Mesothelial cell of epicardium (in vitro differentiated cells): ENCODE data around the gene ZNF496. TPM values are rescaled to one million over a fixed set of nuclear protein-coding genes. Genes with fewer than 3 reads are reported as not detected.
A peak's percentile ranks its signal among the peaks of the same experiment; 100 is the strongest.

Experiments
- DNase-seq, 2 experiments: peaks; one replicate each; pipeline ENCODE4 v3.0.0; 2021; ENCODE audit warnings: low spot score in 2 of 2; ENCODE audit not compliant: unreplicated experiment in 2 of 2
- H3K27ac Mint-ChIP-seq: 2 replicates; pipeline ENCODE4 v1.8.0; 2021; ENCODE audit warnings: mixed read lengths
- H3K27me3 Mint-ChIP-seq: 2 replicates; pipeline ENCODE4 v1.8.0; 2021; ENCODE audit warnings: low read depth, mixed read lengths
- H3K36me3 Mint-ChIP-seq: 2 replicates; pipeline ENCODE4 v1.8.0; 2021; ENCODE audit warnings: mixed read lengths
- H3K4me1 Mint-ChIP-seq: 2 replicates; pipeline ENCODE4 v1.8.0; 2021; ENCODE audit warnings: mixed read lengths
- H3K4me3 Mint-ChIP-seq: 2 replicates; pipeline ENCODE4 v1.8.0; 2021; ENCODE audit warnings: mild to moderate bottlenecking, moderate library complexity, mixed read lengths
- H3K9me3 Mint-ChIP-seq: 2 replicates; pipeline ENCODE4 v1.8.0; 2021; ENCODE audit warnings: mixed read lengths
- total RNA-seq: library from RNA; stranded (reverse); gene quantifications from 3 replicates; pipeline ENCODE4 v1.2.1, GENCODE V29; 2021
- TF ChIP-seq, protein P1 (sequence below): fragments of 200-600 bp; sonication (generic); IDR thresholded peaks from one replicate; pipeline ENCODE4 v1.5.0; 2021; ENCODE audit warnings: antibody characterized with exemption; ENCODE audit not compliant: unreplicated experiment

The ZNF496 gene
- total RNA-seq, 1 donor from 2014 or later = 69.0 TPM

DNA sequence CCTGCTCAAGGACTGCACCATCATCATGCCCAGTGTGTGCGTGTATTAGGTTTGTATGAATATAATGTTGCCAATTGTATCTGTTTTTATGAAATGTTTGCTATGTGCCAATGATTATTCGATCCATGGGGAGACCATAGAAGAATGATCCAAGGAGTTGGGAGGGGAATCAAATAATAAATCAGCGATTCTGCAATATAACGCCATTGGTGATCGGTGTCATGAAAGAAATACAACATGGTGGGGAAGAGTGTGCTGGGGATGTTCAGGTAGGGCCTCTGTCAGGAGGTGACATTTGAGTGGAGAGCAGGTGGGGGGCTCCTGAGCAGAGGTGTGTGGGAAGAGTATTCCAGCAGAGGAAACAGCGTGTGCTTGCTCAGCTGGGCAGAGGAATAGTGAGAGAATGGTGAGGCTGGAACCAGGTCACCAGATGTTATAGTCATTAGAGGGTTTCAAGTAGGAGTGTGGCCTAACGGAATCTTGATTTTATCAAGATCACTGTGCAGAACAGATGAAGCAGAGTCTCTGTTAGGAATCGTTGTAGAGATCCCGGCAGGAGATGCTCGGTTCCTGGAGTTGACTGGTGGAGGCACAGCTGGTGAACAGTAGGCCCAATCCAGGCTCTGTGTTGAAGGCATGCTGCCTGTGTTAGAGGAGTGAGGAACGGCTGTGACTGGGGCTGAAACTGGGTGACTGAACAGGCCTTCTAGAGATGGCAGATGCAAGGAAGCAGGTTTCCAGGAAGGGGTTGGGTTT lies 2.9 kb upstream of the ZNF496 start:
- Mint-ChIP-seq H3K27ac (no peak overlapping the region), H3K36me3 (no peaks in the 10 kb centered on the region), H3K4me3 (peak overlapping the region; percentile 16), H3K9me3 (no peaks in the 10 kb centered on the region), H3K27me3 (no peaks in the 10 kb centered on the region), H3K4me1 (peaks cover 63% of the 10 kb centered on the region)
- DNase-seq = no peak
- TF ChIP-seq, protein P1, sequence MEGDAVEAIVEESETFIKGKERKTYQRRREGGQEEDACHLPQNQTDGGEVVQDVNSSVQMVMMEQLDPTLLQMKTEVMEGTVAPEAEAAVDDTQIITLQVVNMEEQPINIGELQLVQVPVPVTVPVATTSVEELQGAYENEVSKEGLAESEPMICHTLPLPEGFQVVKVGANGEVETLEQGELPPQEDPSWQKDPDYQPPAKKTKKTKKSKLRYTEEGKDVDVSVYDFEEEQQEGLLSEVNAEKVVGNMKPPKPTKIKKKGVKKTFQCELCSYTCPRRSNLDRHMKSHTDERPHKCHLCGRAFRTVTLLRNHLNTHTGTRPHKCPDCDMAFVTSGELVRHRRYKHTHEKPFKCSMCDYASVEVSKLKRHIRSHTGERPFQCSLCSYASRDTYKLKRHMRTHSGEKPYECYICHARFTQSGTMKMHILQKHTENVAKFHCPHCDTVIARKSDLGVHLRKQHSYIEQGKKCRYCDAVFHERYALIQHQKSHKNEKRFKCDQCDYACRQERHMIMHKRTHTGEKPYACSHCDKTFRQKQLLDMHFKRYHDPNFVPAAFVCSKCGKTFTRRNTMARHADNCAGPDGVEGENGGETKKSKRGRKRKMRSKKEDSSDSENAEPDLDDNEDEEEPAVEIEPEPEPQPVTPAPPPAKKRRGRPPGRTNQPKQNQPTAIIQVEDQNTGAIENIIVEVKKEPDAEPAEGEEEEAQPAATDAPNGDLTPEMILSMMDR = no peak

DNA sequence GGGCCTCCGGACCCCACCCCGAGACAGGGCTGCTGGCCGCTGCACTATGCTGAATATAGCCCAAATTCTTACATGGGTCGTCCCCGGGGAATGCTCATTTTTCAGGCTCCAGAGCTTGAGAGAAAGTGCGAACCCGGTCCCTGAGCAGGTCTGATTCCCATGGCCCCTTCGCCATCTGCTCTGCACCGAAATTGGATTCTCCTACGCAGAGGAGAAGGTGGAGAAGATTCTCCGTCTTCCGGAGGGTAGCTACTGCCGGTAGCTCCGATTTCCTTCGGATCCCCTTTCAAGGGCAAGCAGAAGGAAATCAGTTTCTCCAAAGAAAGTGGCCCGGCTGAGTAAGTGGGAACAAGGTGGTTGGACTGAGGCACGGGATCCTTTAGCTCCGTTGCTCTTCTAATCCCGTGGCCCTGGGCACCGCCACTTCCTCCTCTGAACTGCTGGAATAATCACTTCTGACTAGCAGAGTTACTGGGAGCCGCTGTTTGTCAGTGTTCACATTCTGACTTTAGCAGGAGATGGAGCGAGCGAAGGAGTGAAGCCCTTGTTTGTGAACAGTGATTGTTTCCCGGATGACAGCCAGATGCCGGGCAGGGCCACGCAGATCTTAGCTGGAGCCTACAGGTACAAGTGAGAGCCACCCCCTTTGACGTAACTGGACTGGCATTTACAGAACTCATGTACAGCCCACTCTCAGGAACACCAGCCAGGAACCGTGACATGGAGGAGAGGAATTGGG lies 1.1 kb upstream of the ZNF496 start:
- Mint-ChIP-seq H3K9me3 (no peaks in the 10 kb centered on the region), H3K4me1 (peaks cover 55% of the 10 kb centered on the region), H3K4me3 (peak overlapping the region; percentile 73), H3K36me3 (peaks cover 5% of the 10 kb centered on the region), H3K27ac (peak overlapping the region; percentile 84), H3K27me3 (no peaks in the 10 kb centered on the region)
- no peak for DNase-seq
- TF ChIP-seq, protein P1 = no peak

- peaks cover 50% of the 10 kb centered on the region for H3K4me1 Mint-ChIP-seq
- peak overlapping the region; percentile 84 for H3K27ac Mint-ChIP-seq
- H3K27me3 Mint-ChIP-seq = no peaks in the 10 kb centered on the region
- peak overlapping the region; percentile 73 for H3K4me3 Mint-ChIP-seq
- peak in 1 of 2 experiments; percentile 66 for DNase-seq
- H3K36me3 Mint-ChIP-seq = peaks cover 5% of the 10 kb centered on the region
- TF ChIP-seq, protein P1 = no peak
- H3K9me3 Mint-ChIP-seq = no peaks in the 10 kb centered on the region
Measured at GRCh38 chr1:247332215-247332622, 552 bp upstream of the ZNF496 start.

DNA sequence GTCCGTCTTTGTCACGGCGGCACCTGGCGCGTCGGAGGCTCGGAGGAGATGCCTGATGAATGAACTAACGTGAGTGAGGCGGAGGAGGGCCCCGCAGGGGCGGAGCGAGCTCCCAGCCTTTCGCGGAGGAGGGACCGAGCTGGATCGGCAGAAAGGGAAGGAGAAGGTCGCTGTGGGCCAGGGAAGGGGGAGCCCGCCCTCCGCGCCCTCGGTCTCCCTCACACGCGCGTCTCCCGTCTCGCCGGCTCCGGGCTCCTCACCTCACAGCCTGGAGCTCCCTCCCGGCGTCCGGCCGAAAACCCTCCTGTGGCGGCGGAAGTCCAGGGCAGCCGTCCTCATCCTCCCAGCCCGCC lies 519 bp downstream of the ZNF496 start:
- Mint-ChIP-seq H3K36me3 (peaks cover 5% of the 10 kb centered on the region), H3K27me3 (no peaks in the 10 kb centered on the region), H3K4me1 (peaks cover 42% of the 10 kb centered on the region), H3K9me3 (no peaks in the 10 kb centered on the region), H3K27ac (peak overlapping the region; percentile 90), H3K4me3 (peak overlapping the region; percentile 89)
- DNase-seq = peak; percentile 64 to 85
- TF ChIP-seq, protein P1 = no peak

GRCh38 chr1:247330548-247331171 lies 1.0 kb downstream of the ZNF496 start:
- Mint-ChIP-seq H3K4me1 (peaks cover 38% of the 10 kb centered on the region), H3K27ac (peak overlapping the region; percentile 90)

More at GRCh38 chr1:247330548-247331171, 1.0 kb downstream of the ZNF496 start:
- TF ChIP-seq, protein P1 = no peak
- peak overlapping the region; percentile 89 for H3K4me3 Mint-ChIP-seq
- H3K36me3 Mint-ChIP-seq = peaks cover 5% of the 10 kb centered on the region
- no peak for DNase-seq
- no peaks in the 10 kb centered on the region for H3K9me3 Mint-ChIP-seq
- H3K27me3 Mint-ChIP-seq = no peaks in the 10 kb centered on the region
